Rectal smooth muscle tissue (tissue), 1 donor: ENCODE measurements around the gene SNX9.
A peak's percentile ranks its signal among the peaks of the same experiment; 100 is the strongest.

ENCODE experiments used
- H3K27ac ChIP-seq: one replicate; pipeline ENCODE4 v1.7.0; 2013; ENCODE audit warnings: low read depth, low read length, inconsistent platforms
- H3K27me3 ChIP-seq: one replicate; pipeline ENCODE4 v1.7.0; 2013; ENCODE audit warnings: low read length; ENCODE audit not compliant: control insufficient read depth, insufficient read depth
- H3K36me3 ChIP-seq: one replicate; pipeline ENCODE4 v1.7.0; 2013; ENCODE audit warnings: low read length; ENCODE audit not compliant: control insufficient read depth, insufficient read depth
- H3K4me1 ChIP-seq: one replicate; pipeline ENCODE4 v1.7.0; 2013; ENCODE audit warnings: low read length; ENCODE audit not compliant: control insufficient read depth, insufficient read depth
- H3K4me3 ChIP-seq: one replicate; pipeline ENCODE4 v1.7.0; 2013; ENCODE audit warnings: low read length
- H3K9ac ChIP-seq: one replicate; pipeline ENCODE4 v1.7.0; 2013; ENCODE audit warnings: low read length

Gene SNX9

DNA sequence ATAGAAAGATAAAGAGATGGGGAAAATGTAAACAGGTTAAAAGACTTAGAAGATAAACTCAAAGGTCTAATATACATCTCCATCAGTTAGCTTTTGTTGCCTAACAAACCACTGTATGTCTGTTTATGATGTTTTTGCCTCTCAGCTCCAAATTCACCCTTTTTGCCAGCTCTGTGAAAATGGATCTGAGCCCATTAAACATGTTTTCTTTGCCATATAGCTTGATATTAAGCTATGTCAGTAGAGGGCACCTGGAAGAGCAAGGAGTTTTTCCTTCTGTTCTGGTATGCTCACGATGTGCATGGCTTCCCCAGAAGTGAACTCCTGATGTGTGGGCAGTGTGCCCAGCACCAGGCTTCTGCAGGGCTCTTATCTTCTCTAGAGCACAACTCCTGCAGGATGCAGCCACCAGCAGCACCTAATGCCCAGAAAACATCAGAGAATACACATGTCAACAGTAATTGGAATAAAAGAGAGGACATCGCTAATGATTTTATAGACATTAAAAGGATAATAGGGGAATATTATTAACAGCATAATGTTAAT lies 14.6 kb upstream of the SNX9 start:
- H3K36me3 ChIP-seq: no peaks in the 10 kb centered on the region
- no peak overlapping the region for H3K27ac ChIP-seq

DNA sequence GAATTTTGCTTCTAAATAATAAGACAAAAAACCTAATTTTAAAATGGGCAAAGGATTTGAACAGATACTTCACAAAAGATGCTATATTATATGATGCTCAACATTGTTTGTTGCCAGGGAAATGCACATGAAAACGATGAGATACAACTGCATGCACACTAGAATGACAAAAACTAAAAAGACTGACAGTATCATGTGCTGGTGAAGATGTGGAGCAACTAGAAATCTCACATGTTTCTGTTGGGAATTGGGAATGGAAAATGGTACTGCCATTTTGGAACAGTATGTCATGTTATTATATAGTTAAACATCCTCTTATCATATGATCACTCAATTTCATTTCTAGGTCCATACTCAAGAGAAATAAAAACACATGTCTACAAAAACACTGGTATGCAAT lies 13.4 kb upstream of the SNX9 start:
- no peak overlapping the region for H3K4me3 ChIP-seq
- peaks cover 4% of the 10 kb centered on the region for H3K4me1 ChIP-seq
- no peak overlapping the region for H3K9ac ChIP-seq
- H3K27ac ChIP-seq: no peak overlapping the region
- H3K36me3 ChIP-seq: no peaks in the 10 kb centered on the region
- H3K27me3 ChIP-seq: no peaks in the 10 kb centered on the region

More for the DNA sequence above, 14.6 kb upstream of the SNX9 start:
- Histone ChIP-seq H3K27me3 (no peaks in the 10 kb centered on the region), H3K4me3 (no peak overlapping the region), H3K9ac (no peak overlapping the region), H3K4me1 (no peaks in the 10 kb centered on the region)

DNA sequence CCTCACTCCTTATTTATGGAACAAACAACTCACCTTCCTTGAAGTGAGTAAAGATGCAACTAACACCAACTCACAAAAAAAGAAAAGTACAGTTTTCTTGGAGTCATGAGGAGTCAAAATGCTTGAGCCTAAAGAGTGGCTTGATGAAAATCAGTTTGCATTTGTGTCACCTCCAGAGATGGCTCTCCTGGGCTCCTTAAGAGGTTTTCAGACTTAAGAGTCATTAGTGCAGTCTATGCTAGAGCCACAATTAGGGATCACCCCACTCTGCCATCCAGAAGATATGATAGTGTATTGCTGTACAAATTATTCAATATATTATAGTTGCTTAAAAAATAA lies 11.9 kb upstream of the SNX9 start:
- Histone ChIP-seq H3K9ac (no peak overlapping the region), H3K27me3 (no peaks in the 10 kb centered on the region), H3K27ac (no peak overlapping the region), H3K36me3 (no peaks in the 10 kb centered on the region), H3K4me1 (peaks cover 4% of the 10 kb centered on the region), H3K4me3 (no peak overlapping the region)

DNA sequence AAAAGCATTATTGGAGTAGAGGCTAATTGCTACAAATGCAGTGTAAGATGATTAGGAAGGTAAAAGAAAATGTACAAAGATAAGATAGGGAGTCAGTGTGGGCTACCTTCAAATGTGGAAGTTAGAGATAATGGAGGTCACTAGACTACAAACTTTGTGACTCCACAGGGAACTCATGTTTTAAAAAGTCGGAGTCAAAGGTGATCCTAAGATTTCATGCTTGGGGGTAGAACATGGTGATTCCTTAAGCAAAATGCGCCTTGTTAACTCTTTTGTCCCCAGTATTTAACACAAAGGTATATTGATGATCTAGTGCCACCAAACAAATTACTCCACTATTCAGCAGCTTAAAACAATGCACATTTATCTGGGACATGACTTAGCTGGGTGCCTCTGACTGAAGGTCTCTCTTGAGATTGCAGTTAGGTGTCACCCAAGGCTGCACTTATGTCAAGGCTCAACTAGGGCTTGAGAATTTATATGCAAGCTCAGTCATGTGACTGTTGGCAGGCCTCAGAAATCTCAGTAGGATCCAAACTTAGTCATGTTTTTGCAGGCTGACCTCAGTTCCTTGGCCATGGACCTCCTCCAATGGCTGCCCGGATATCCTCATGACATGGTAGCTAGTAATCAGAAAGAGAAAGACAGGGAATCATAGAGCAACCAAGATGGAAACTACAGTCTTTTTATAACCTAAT lies 11.4 kb upstream of the SNX9 start:
- Histone ChIP-seq H3K9ac (no peak overlapping the region), H3K4me1 (peaks cover 4% of the 10 kb centered on the region), H3K4me3 (no peak overlapping the region), H3K27ac (no peak overlapping the region), H3K36me3 (no peaks in the 10 kb centered on the region), H3K27me3 (no peaks in the 10 kb centered on the region)

DNA sequence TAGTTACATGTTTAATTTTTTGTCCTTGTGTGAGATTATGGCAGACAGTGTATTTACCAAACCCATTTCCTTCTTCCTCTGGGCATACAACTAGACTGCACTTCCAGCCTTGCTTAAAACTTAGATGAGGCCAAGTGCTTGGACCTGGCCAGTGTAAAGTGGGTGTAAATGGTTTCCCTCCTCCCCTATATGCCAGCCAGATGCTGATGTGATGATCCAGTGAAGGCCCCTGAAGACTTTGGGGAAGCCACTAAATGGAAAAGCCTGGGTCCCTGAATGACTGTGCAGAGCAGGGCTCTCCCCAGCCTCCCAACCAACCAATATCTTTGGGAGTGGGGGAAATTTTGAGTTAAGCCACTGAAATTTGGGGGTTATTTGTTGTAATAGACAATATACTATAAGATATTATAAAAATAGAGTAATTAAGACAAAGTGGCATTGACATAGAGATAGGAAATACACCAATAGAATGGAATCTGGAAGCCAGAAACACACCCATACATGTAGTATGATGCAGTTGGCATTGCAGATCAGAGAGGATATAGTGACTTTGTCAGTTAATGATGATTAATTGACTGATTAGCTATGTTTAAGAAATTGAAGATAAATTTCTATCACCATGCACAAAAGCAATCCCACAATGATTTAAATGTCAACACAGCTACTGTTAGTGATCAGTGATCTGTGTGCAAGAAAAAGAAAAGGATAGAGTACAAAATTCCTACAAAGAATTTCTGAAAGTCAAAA lies 10.4 kb upstream of the SNX9 start:
- Histone ChIP-seq H3K4me1 (peaks cover 4% of the 10 kb centered on the region), H3K27me3 (no peaks in the 10 kb centered on the region), H3K4me3 (no peak overlapping the region), H3K36me3 (no peaks in the 10 kb centered on the region), H3K27ac (no peak overlapping the region), H3K9ac (no peak overlapping the region)

DNA sequence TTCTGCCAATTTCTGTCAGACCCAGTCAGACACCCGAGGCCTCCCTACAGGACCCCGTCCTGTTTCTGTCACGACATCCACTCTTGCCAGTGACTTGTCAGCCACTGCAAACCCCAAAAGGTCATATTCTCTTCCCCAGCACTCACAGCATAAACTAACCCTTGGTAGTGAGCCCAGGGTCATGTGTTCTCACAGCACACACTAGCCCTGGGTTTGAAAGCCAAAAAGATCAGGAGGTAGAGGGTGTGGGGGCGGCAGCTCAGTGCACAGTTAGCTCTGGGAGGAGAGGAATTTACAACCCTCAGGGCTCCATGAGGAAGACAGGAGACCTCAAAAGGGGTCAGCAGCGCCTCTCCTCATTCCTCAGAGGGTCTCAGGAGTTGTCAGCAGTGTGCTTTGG lies 9.9 kb upstream of the SNX9 start:
- H3K4me1 ChIP-seq: peaks cover 4% of the 10 kb centered on the region
- H3K27me3 ChIP-seq: no peaks in the 10 kb centered on the region
- no peak overlapping the region for H3K4me3 ChIP-seq
- H3K27ac ChIP-seq: peak overlapping the region; percentile 46
- H3K36me3 ChIP-seq: no peaks in the 10 kb centered on the region
- no peak overlapping the region for H3K9ac ChIP-seq

DNA sequence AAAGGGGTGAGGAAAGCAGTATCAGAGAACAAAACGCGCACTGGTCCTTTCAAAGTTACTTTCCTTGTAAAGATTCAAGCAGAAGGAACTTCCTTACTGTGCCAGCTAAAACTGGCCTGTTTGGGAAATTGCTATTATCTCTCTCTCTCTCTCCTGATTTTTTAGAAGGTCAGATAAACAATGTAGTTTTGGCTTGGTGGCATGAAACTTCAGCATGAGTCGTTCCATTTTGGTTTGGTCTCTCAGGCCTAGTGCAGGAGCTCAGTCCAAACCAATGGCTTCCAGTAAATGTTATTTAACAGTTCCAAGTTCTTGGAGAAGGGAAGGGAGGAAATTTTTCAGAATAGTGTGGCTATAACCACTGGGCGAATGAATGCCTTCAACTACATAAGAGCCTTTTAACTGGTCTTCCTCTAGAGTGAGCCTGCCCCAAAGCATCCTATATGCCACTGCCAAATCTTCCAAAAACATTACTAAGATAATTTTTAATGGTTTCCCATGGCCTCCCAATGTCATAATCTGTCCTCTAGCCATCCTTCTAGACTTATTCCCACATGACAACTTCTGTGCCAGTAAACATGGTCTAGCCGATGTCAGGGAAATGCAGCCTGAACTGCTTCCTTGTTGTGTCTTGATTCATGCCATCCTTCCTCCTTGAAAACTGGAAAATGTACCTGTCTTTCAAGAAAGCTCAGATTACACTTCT lies 9.1 kb upstream of the SNX9 start:
- H3K36me3 ChIP-seq: no peaks in the 10 kb centered on the region
- no peak overlapping the region for H3K4me3 ChIP-seq
- no peaks in the 10 kb centered on the region for H3K27me3 ChIP-seq
- no peak overlapping the region for H3K9ac ChIP-seq
- H3K27ac ChIP-seq: peak overlapping the region; percentile 55
- peaks cover 4% of the 10 kb centered on the region for H3K4me1 ChIP-seq

DNA sequence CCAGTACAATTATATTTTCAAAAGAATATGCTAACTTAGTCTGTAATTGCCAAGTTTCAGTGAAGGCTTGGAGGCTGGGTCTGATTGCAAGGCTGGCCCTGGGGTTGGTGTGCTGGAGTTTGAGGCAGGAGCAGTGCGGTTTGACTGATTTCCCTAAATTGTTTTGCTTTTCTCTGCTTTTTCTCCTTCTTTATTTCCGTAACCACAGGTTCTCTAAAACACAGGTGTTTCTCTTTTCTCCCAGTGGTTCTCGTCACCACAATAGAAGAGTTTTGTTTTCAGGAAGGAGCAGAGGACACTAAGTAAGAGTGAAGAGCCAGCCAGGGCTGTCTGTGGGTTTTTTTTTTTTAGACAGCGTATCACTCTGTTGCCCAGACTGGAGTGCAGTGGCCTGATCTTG lies 8.2 kb upstream of the SNX9 start:
- Histone ChIP-seq H3K9ac (no peak overlapping the region), H3K27me3 (no peaks in the 10 kb centered on the region), H3K36me3 (no peaks in the 10 kb centered on the region), H3K4me1 (peaks cover 4% of the 10 kb centered on the region), H3K27ac (peak overlapping the region; percentile 55), H3K4me3 (no peak overlapping the region)

DNA sequence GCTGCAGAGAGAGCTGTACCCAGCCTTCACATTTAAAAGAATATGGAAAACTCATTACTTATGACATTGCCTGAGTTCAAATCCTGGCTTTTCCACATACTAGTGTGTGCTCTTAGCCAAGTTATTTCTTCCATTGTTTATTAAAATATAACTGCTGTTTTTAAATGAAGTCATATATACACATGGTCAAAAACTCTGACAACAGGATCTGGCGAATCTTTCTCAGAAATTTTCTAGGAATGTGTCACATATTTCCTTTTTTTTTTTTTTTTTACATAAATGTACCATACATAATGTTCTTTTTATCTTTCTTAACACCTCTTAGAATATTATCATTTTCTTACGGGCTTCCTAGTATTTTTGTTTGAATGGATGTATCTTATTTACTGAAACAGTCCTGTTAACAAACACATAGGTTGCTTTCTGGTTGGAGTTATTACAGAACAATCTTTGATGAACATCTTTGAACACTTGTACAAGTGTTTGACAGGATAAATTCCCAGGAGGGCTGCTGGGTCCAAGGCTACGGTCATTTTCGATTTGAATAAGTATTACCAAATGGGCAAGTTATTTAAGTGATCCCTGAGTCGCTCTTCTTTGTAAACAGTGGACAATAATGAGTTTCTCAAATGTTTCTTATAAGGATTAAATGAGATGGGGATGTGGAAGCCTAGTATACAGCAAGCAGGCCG lies 1.6 kb upstream of the SNX9 start:
- no peaks in the 10 kb centered on the region for H3K27me3 ChIP-seq
- no peak overlapping the region for H3K4me3 ChIP-seq
- H3K27ac ChIP-seq: no peak overlapping the region
- H3K36me3 ChIP-seq: no peaks in the 10 kb centered on the region
- no peak overlapping the region for H3K9ac ChIP-seq
- peaks cover 7% of the 10 kb centered on the region for H3K4me1 ChIP-seq

DNA sequence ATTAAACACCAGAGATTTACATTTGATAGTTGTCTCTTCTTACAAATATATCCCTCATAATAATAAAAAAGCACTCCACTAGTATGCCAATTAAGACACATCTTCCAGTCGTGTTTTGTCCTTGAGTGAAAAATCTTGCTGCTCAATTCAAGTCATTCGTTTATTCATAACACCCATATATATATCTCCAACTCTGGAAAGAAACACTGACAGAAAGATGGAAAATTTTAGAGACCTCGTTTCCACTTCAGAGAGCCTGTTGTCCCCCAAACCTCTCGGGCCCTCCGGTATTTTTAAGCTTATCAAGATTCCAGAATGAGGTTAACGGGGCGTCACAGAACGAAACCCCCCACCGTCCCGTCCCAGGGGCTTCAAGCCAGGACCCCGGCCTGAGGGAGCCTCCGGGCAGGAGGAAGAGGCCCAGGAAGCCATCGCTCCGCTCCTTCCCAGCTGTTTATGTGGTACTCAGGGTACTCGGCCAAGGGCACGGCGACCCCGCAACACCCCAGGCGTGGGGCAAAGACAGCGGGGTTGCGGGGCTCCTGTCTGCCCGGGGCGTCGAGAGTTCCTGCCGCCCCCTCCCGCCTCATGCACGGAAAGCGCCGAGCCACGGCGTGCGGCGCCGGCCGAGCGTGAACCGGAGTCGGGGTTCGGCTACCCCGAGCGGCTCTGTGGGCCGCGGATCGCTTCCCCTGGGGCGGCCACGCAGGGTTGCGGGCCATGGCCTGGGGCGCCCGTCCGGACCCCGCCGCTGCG lies 623 bp upstream of the SNX9 start:
- H3K27ac ChIP-seq: peak overlapping the region; percentile 89

DNA sequence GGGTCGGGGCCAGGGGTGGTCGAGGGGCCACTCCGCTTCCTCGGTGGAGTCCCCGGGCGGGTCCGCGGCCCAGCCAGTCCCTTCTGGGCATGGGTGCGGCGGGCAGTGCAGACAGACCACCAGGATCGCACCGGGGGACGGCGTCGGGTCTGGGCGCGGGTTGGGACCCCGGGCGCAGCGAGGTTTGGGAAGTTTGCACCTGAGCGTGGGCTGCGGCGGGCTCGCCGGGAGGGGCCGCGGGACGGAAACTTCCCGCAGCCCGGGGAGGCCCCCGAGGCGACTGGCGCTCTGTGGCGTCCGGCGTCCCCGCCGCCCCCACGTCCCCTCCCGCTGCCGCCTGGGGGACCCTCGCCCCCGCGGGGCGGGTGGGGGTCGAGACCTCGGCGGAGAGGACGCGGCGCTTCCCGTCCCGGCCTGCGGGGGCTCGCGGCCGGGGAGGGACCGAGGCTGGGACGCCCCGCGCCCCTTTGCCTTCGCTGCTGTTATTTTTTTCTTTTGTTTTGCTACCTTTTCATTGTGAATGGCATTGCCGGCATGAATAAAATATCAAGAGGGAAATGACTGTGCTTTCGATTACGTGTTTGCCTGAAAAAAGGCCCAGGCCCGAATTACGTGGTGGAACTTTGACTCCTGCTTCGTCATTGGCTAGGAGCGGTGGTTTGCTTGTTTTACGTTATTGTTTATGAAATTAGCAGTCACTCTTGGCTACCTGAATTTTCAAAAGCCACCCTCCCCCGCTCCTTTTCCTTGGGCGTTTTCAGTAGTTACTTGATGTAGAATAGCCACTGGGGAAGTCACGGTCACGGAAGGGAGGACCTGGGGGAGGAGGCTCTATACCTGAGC lies 703 bp downstream of the SNX9 start:
- H3K4me3 ChIP-seq: peak overlapping the region; percentile 88
- peak overlapping the region; percentile 92 for H3K27ac ChIP-seq
- peak overlapping the region; percentile 88 for H3K9ac ChIP-seq
- no peaks in the 10 kb centered on the region for H3K27me3 ChIP-seq
- H3K36me3 ChIP-seq: no peaks in the 10 kb centered on the region
- H3K4me1 ChIP-seq: peaks cover 7% of the 10 kb centered on the region

More for the DNA sequence above, 623 bp upstream of the SNX9 start:
- Histone ChIP-seq H3K36me3 (no peaks in the 10 kb centered on the region), H3K4me1 (peaks cover 7% of the 10 kb centered on the region), H3K9ac (peak overlapping the region; percentile 90), H3K27me3 (no peaks in the 10 kb centered on the region), H3K4me3 (peak overlapping the region; percentile 66)
